Measurements from ENCODE around the gene ZNF865. TPM values are rescaled to one million over a fixed set of nuclear protein-coding genes. Genes with fewer than 3 reads are reported as not detected.
A peak's percentile ranks its signal among the peaks of the same experiment; 100 is the strongest.

The ZNF865 gene
- total and polyA plus RNA-seq, 2 of the 8 experiments (the other 6 are each of a cell fraction or from before 2014, with no cell fraction given): 3.5 to 13.6 TPM

GRCh38 chr19:55616395-55616875 is 11.0 kb downstream of the ZNF865 start:
- H2AK5ac ChIP-seq (ENCODE audit: low read depth, low read length): no peak overlapping the region
- H2BK5ac ChIP-seq (ENCODE audit: low read depth, low read length): no peak overlapping the region
- CTCF ChIA-PET (ENCODE audit: partially characterized antibody): interaction anchor here (0.5 kb wide), 1 partner anchor 355 kb away, joined by 3 read pairs; no protein-coding TSS in a partner anchor
- no peak overlapping the region; the same call in none of the 2 replicates for H4K8ac ChIP-seq (ENCODE audit: extremely low read depth, insufficient read depth, low read length)
- H3K23me2 ChIP-seq (ENCODE audit: low read depth, low read length): no peaks in the 10 kb centered on the region
- H3K4me2 ChIP-seq (ENCODE audit: insufficient read depth in 1 of 2, low read depth in 2 of 2, low read length in 2 of 2): no peak overlapping the region
- POLR2A ChIA-PET (ENCODE audit: partially characterized antibody): interaction anchor here (0.5 to 3.2 kb wide), 6 partner anchors 10 to 145 kb away, joined by 3 to 12 read pairs (median 3); partner anchors contain the start of genes FIZ1, ZNF580 and ZNF865
- WGBS, 2 experiments (ENCODE audit: extremely low coverage in 1 of 2, insufficient coverage in 1 of 2, insufficient read length in 1 of 2, insufficient replicate concordance in 2 of 2, low coverage in 1 of 2, low lambda C conversion rate in 2 of 2, missing lambda C conversion rate in 1 of 2): 96% methylated on average over 38 of the region's 38 CpGs; no CpG with 5 or more reads in 1 of the 2 experiments
- H4K20me1 ChIP-seq (replicated peaks in 1 of 2; ENCODE audit: control insufficient read depth in 1 of 2, insufficient read depth in 2 of 2, low read length in 2 of 2): peaks cover 6 to 10% of the 10 kb centered on the region in 2 experiments
- no peak overlapping the region for H3K27ac ChIP-seq (ENCODE audit: low read depth, low read length)
- no peaks in the 10 kb centered on the region for H3K79me1 ChIP-seq (ENCODE audit: low read depth, low read length)
- no peak overlapping the region for H2BK20ac ChIP-seq (ENCODE audit: low read length)
- H3K56ac ChIP-seq (replicated peaks; ENCODE audit: insufficient read length, low read depth, low read length): no peak overlapping the region
- H3K4me1 ChIP-seq (replicated peaks in 1 of 4; ENCODE audit: control insufficient read depth in 3 of 4, insufficient read depth in 4 of 4, low read length in 3 of 4): no peaks in the 10 kb centered on the region
- H2BK15ac ChIP-seq (ENCODE audit: low read length): no peak overlapping the region
- no peak overlapping the region for H3K4ac ChIP-seq (replicated peaks; ENCODE audit: insufficient read length, low read depth, low read length)
- DNase-seq (ENCODE audit: low read depth in 1 of 2, low spot score in 2 of 2) (peak in 1 of 2 experiments; percentile 45), FAIRE-seq (no peak)
- H2AFZ ChIP-seq (ENCODE audit: low read length): no peak overlapping the region
- no peak overlapping the region for H2BK12ac ChIP-seq (ENCODE audit: low read depth, low read length)
- no peaks in the 10 kb centered on the region for H3K79me2 ChIP-seq (ENCODE audit: control insufficient read depth in 1 of 2, insufficient read depth in 2 of 2, low read length in 2 of 2)
- no peak overlapping the region for H3K18ac ChIP-seq (ENCODE audit: extremely low read depth, low read length)
- H2BK120ac ChIP-seq (replicated peaks; ENCODE audit: low read depth, low read length): no peak overlapping the region
- no peak overlapping the region for H4K91ac ChIP-seq (replicated peaks; ENCODE audit: insufficient read length, low read length)
- no peak overlapping the region for H3K14ac ChIP-seq (ENCODE audit: insufficient read length)
- peaks cover 0 to 33% (median 2%) of the 10 kb centered on the region in 4 experiments; a peak in 6 of 8 replicates for H3K36me3 ChIP-seq (ENCODE audit: control insufficient read depth in 2 of 4, insufficient read depth in 4 of 4, low read length in 3 of 4)
- no peak overlapping the region for H3K23ac ChIP-seq (ENCODE audit: insufficient read length)
- no peak overlapping the region for H3K4me3 ChIP-seq (ENCODE audit: extremely low read depth in 1 of 4, insufficient read depth in 2 of 4, low read depth in 3 of 4, low read length in 4 of 4)
- H4K5ac ChIP-seq (ENCODE audit: insufficient read length, low read depth, low read length): no peak overlapping the region
- no peaks in the 10 kb centered on the region; a peak in 1 of 4 replicates for H3K9me3 ChIP-seq (ENCODE audit: insufficient read depth in 2 of 2, low read depth in 1 of 2, low read length in 1 of 2)
- peaks cover 0 to 2% (median 0%) of the 10 kb centered on the region in 4 experiments; a peak in 1 of 7 replicates for H3K27me3 ChIP-seq (replicated peaks in 1 of 4; ENCODE audit: control insufficient read depth in 3 of 4, extremely low read depth in 1 of 4, insufficient read depth in 3 of 4, low read length in 3 of 4)
- no peak overlapping the region for H3K9ac ChIP-seq (replicated peaks in 1 of 4; ENCODE audit: extremely low read depth in 1 of 4, low read depth in 3 of 4, low read length in 3 of 4)
- TF ChIP-seq, protein P1, sequence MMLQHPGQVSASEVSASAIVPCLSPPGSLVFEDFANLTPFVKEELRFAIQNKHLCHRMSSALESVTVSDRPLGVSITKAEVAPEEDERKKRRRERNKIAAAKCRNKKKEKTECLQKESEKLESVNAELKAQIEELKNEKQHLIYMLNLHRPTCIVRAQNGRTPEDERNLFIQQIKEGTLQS (IDR thresholded peaks at IDR 0.05; ENCODE audit: insufficient read depth, low read depth, low read length): no peak
- TF ChIP-seq E2F6 (IDR thresholded peaks at IDR 0.05) (no peak), PHF8 (conservative IDR thresholded peaks at IDR 0.05; ENCODE audit: low read depth, low read length) (no peak), RFX5 (IDR thresholded peaks at IDR 0.05; ENCODE audit: borderline replicate concordance, low read depth, low read length) (no peak), RAD21 (IDR thresholded peaks at IDR 0.05 in 1 of 2, conservative IDR thresholded peaks at IDR 0.05 in 1 of 2; ENCODE audit: low read depth in 2 of 2, low read length in 2 of 2) (no peak), SUZ12 (IDR thresholded peaks at IDR 0.05; ENCODE audit: low read length) (no peak), SP1 (IDR thresholded peaks at IDR 0.05; ENCODE audit: low read depth, low read length) (no peak), JUN (IDR thresholded peaks at IDR 0.05; ENCODE audit: low read depth, low read length) (no peak)
- TF ChIP-seq, protein P2, sequence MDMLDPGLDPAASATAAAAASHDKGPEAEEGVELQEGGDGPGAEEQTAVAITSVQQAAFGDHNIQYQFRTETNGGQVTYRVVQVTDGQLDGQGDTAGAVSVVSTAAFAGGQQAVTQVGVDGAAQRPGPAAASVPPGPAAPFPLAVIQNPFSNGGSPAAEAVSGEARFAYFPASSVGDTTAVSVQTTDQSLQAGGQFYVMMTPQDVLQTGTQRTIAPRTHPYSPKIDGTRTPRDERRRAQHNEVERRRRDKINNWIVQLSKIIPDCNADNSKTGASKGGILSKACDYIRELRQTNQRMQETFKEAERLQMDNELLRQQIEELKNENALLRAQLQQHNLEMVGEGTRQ (IDR thresholded peaks at IDR 0.05; ENCODE audit: low read length): no peak

Measured in H1 (cell line).